NCI-H345 treated with DMSO at 0.1 percent for 48 hours (cell line): Measurements from ENCODE around the gene KCNB1.

Experiments used
- DNase-seq: peaks from one replicate; lab custom pipeline; 2025; ENCODE audit not compliant: unreplicated experiment; lab: John Stamatoyannopoulos, UW

The KCNB1 gene

GRCh38 chr20:49445176-49445575 is 37.3 kb downstream of the KCNB1 start:
- no peak for DNase-seq

- DNase-seq: no peak
Measured at GRCh38 chr20:49444553-49444990, 37.9 kb downstream of the KCNB1 start.

- DNase-seq: no peak
Measured at GRCh38 chr20:49437057-49437456, 45.4 kb downstream of the KCNB1 start.

GRCh38 chr20:49435639-49436038 is 46.8 kb downstream of the KCNB1 start:
- no peak for DNase-seq

GRCh38 chr20:49433333-49433732 is 49.1 kb downstream of the KCNB1 start:
- no peak for DNase-seq

- no peak for DNase-seq
Measured at GRCh38 chr20:49432550-49432949, 49.9 kb downstream of the KCNB1 start.

GRCh38 chr20:49431329-49431728 is 51.1 kb downstream of the KCNB1 start:
- no peak for DNase-seq

- DNase-seq: no peak
Measured at GRCh38 chr20:49430320-49430719, 52.1 kb downstream of the KCNB1 start.

- no peak for DNase-seq
Measured at GRCh38 chr20:49427751-49428518, 54.5 kb downstream of the KCNB1 start.

GRCh38 chr20:49426873-49427272 is 55.6 kb downstream of the KCNB1 start:
- DNase-seq: no peak

- DNase-seq: no peak
Measured at GRCh38 chr20:49426395-49426794, 56.1 kb downstream of the KCNB1 start.

GRCh38 chr20:49424536-49424935 is 57.9 kb downstream of the KCNB1 start:
- DNase-seq: no peak

GRCh38 chr20:49422161-49422560 is 60.3 kb downstream of the KCNB1 start:
- DNase-seq: no peak

GRCh38 chr20:49420811-49421295 is 61.6 kb downstream of the KCNB1 start:
- DNase-seq: no peak

- DNase-seq: no peak
Measured at GRCh38 chr20:49420292-49420691, 62.2 kb downstream of the KCNB1 start.

GRCh38 chr20:49419785-49420184 is 62.7 kb downstream of the KCNB1 start:
- DNase-seq: no peak

- no peak for DNase-seq
Measured at GRCh38 chr20:49418809-49419208, 63.7 kb downstream of the KCNB1 start.

- no peak for DNase-seq
Measured at GRCh38 chr20:49417843-49418555, 64.5 kb downstream of the KCNB1 start.

- no peak for DNase-seq
Measured at GRCh38 chr20:49415668-49416044, 66.8 kb downstream of the KCNB1 start.

GRCh38 chr20:49415005-49415667 is 67.3 kb downstream of the KCNB1 start:
- no peak for DNase-seq

GRCh38 chr20:49413677-49414076 is 68.8 kb downstream of the KCNB1 start:
- DNase-seq: no peak

- DNase-seq: no peak
Measured at GRCh38 chr20:49412953-49413352, 69.5 kb downstream of the KCNB1 start.
